A204.1 (cell line): ENCODE measurements around the gene DUX4.
"Not testable (repeated sequence)": the region's sequence is repeated elsewhere in the genome, so short reads cannot be mapped to it uniquely, and the experiment has no call there.

Experiments used
- FAIRE-seq: peaks from 2 replicates; lab custom pipeline; 2012; peaks lifted over from hg19 to GRCh38; lab: Jason Lieb, UNC

Gene DUX4

DNA sequence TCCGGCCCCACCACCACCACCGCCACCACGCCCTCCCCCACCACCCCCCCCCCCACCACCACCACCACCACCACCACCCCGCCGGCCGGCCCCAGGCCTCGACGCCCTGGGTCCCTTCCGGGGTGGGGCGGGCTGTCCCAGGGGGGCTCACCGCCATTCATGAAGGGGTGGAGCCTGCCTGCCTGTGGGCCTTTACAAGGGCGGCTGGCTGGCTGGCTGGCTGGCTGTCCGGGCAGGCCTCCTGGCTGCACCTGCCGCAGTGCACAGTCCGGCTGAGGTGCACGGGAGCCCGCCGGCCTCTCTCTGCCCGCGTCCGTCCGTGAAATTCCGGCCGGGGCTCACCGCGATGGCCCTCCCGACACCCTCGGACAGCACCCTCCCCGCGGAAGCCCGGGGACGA, at the start of gene DUX4:
Gene DUX4, plus strand, starts transcription at position 347 of the 400 bp plus-strand sequence. Its CDS starts 0 bp downstream, at position 347.
- not testable (repeated sequence) for FAIRE-seq

DNA sequence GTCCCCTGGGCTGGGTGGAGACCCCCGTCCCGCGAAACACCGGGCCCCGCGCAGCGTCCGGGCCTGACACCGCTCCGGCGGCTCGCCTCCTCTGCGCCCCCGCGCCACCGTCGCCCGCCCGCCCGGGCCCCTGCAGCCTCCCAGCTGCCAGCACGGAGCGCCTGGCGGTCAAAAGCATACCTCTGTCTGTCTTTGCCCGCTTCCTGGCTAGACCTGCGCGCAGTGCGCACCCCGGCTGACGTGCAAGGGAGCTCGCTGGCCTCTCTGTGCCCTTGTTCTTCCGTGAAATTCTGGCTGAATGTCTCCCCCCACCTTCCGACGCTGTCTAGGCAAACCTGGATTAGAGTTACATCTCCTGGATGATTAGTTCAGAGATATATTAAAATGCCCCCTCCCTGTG, 1.9 kb downstream of the DUX4 start:
- FAIRE-seq: not testable (repeated sequence)

DNA sequence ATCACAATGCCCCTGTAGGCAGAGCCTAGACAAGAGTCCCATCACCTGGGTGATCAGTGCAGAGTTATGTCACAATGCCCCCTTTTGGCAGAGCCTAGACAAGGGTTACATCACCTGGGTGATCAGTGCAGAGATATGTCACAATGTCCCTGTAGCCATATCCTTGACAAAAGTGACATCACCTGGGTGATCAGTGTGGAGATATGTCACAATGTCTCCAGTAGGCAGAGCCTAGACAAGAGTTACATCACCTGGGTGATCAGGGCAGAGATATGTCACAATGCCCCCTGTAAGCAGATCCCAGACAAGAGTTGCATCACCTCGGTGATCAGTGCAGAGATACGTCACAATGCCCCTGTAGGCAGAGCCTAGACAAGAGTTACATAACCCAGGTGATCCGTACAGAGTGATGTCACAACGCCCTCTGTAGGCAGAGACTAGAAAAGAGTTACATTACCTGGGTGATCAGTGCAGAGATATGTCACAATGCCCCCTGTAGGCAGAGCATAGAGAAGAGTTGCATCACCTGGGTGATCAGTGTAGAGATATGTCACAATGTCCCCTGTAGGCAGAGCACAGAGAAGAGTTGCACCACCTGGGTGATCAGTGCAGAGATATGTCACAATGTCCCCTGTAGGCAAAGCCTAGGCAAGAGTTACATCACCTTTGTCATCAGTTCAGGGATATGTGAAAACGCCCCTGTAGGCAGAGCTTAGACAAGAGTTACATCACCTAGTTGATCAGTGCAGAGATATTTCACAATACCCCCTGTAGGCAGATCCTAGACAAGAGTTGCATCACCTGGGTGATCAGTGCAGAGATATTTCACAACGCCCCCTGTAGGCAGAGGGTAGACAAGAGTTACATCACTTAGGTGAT, 4.4 kb downstream of the DUX4 start:
- not testable (repeated sequence) for FAIRE-seq

DNA sequence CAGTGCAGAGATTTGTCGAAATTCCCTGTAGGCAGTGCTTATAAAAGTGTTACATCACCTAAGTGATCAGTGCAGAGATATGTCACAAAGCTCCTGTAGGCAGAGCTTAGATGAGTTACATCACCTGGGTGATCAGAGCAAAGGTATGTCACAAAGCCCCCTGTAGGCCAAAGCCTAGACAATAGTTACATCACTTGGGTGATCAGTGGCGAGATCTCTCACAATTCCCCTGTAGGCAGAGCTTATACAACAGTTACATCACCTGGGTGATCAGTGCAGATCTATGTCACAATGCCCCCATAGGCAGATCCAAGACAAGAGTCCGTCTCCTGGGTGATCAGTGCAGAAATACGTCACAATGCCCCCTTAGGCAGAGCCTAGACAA, 5.0 kb downstream of the DUX4 start:
- FAIRE-seq: not testable (repeated sequence)

DNA sequence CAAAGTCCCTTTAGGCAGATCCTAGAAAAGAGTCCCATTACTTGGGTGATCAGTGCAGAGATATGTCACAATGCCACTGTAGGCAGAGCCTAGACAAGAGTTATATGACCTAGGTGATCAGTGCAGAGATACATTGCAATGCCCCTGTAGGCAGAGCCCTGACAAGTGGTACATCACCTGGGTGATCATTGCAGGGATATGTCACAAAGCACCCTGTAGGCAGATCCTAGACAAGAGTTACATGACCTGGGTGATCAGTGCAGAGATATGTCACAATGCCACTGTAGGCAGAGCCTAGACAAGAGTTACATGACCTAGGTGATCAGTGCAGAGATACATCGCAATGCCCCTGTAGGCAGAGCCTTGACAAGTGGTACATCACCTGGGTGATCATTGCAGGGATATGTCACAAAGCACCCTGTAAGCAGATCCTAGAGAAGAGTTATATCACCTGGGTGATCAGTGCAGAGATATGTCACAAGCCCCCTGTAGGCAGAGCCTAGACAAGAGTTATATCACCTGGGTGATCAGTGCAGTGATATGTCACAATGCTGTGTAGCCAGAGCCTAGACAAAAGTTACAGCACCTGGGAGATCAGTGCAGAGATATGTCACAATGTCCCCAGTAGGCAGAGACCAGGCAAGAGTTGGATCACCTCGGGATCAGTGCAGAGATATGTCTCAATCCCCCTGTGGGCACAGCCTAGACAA, 5.6 kb downstream of the DUX4 start:
- FAIRE-seq: not testable (repeated sequence)

DNA sequence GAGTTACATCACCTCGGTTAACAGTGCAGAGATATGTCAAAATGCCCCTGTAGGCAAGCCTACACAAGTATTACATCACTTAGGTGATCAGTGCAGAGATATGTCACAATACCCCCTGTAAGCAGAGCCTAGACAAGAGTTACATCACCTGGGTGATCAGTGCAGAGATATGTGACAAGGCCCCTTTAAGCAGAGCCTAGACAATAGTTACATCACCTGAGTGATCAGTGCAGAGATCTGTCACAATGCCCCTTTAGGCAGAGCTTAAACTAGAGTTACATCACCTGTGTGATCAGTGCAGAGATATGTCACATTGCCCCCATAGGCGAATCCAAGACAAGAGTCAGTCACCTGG, 6.1 kb downstream of the DUX4 start:
- FAIRE-seq: not testable (repeated sequence)

DNA sequence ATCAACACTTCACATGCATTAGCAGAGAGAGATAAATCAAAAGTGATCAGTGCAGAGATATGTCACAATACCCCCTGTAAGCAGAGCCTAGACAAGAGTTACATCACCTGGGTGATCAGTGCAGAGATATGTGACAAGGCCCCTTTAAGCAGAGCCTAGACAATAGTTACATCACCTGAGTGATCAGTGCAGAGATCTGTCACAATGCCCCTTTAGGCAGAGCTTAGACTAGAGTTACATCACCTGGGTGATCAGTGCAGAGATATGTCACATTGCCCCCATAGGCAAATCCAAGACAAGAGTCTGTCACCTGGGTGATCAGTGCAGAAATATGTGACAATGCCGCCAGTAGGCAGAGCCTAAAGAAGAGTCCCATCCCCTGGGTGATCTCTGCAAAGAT, 7.4 kb downstream of the DUX4 start:
- FAIRE-seq: not testable (repeated sequence)

DNA sequence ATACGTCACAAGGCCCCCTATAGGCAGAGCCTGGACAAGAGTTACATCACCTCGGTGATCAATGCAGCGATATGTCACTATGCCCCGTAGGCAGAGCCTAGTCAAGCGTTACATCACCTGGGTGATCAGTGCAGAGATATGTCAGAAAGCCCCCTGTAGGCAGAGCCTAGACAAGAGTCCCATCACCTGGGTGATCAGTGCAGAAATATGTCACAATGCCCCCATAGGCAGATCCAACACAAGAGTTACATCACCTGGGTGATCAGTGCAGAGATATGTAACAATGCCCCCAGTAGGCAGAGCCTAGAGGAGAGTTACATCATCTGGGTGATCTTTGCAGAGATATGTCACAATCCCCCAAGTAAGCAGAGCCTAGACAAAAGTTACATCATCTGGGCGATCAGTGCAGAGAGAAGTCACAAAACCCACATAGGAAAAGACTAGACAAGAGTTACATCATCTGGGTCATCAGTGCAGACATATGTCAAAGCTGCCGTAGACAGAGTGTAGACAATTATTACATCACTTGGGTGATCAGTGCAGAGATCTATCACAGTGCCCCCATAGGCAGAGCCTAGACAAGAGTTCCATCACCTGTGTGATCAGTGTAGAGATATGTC, 8.0 kb downstream of the DUX4 start:
- not testable (repeated sequence) for FAIRE-seq

DNA sequence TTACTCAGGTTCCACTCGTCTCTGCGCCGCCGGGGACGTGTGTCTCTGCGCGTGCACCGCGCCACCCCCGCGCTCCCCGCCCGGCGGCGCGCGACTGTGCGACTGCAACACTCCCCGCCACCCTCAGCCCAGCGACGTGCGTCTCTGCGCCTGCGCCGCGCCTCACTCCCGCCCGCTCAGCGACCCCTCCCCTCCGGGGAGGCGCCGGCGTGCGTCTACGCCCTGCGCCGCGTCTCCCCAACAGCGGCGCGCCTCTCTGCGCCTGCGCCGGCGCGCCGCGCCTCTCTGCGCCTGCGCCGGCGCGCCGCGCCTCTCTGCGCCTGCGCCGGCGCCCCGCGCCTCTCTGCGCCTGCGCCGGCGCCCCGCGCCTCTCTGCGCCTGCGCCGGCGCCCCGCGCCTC, 29.9 kb downstream of the DUX4 start:
- not testable (repeated sequence) for FAIRE-seq
